Measurements from ENCODE around the gene DYSF.

DNA sequence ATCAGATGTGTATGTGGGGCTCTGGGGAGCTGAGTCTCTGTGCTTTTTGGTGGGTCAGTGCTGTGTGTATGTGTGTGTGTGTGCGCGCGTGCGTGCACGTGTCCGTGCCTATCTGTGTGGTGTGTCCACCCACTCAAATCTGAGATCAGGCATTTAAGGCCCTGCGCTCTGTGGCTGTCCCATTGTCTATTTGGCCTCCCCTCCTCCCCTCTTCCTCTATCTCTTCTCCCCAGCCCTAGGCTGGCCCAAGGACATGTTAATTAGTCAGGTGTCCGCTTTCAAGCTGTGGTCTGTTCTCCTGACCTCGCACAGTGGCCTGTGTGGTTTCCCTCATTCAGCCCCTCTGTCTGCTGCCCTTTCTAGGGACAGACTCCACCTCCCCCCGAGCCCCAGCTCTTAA lies 136.4 kb downstream of the DYSF start:
- TF ChIP-seq CTCF (conservative IDR thresholded peaks at IDR 0.05; ENCODE audit: low read length) (no peak), EZH2phosphoT487 (IDR thresholded peaks at IDR 0.05; ENCODE audit: borderline replicate concordance) (no peak)
